H9 (cell line): ENCODE data around the gene SUPT3H. TPM values are rescaled to one million over a fixed set of nuclear protein-coding genes. Genes with fewer than 3 reads are reported as not detected.

ENCODE experiments used
- DNase-seq: peaks from one replicate; pipeline ENCODE4 v3.0.0-alpha.2; 2017
- H2AFZ ChIP-seq: one replicate; pipeline ENCODE4 v1.6.1; 2013; ENCODE audit warnings: mild to moderate bottlenecking, low read length, control low read depth, moderate library complexity
- H2AK5ac ChIP-seq: 2 replicates; pipeline ENCODE4 v1.6.1; 2013; ENCODE audit warnings: low read length, control low read depth, mixed read lengths; ENCODE audit not compliant: insufficient read length
- H2BK120ac ChIP-seq: one replicate; pipeline ENCODE4 v1.6.1; 2013; ENCODE audit warnings: low read depth, mild to moderate bottlenecking, low read length, control low read depth, inconsistent platforms; ENCODE audit not compliant: poor library complexity, severe bottlenecking
- H2BK12ac ChIP-seq: 2 replicates; pipeline ENCODE4 v1.6.1; 2013; ENCODE audit warnings: low read length, control low read depth, mixed read lengths, low read depth; ENCODE audit not compliant: insufficient read length
- H2BK15ac ChIP-seq: 2 replicates; pipeline ENCODE4 v1.6.1; 2013; ENCODE audit warnings: low read depth, low read length, control low read depth
- H2BK20ac ChIP-seq: one replicate; pipeline ENCODE4 v1.6.1; 2013; ENCODE audit warnings: low read depth, mild to moderate bottlenecking, low read length, control low read depth, inconsistent platforms; ENCODE audit not compliant: poor library complexity, severe bottlenecking
- H2BK5ac ChIP-seq: 2 replicates; pipeline ENCODE4 v1.6.1; 2013; ENCODE audit warnings: low read length, control low read depth, mixed read lengths; ENCODE audit not compliant: insufficient read length
- H3K14ac ChIP-seq: 2 replicates; pipeline ENCODE4 v1.6.1; 2013; ENCODE audit warnings: low read length, control low read depth; ENCODE audit not compliant: insufficient read depth
- H3K18ac ChIP-seq: 2 replicates; pipeline ENCODE4 v1.6.1; 2013; ENCODE audit warnings: low read depth, mild to moderate bottlenecking, mixed read lengths, low read length, control low read depth; ENCODE audit not compliant: insufficient read length
- H3K23ac ChIP-seq: 2 replicates; pipeline ENCODE4 v1.6.1; 2013; ENCODE audit warnings: low read length, control low read depth, mixed read lengths, low read depth; ENCODE audit not compliant: insufficient read length
- H3K23me2 ChIP-seq: 2 replicates; pipeline ENCODE4 v1.6.1; 2013; ENCODE audit warnings: low read depth, mild to moderate bottlenecking, mixed read lengths, low read length, control low read depth; ENCODE audit not compliant: insufficient read length, poor library complexity, severe bottlenecking
- H3K27ac ChIP-seq: 2 replicates; pipeline ENCODE4 v1.5.1; 2013; ENCODE audit warnings: low read length, control low read depth, mixed read lengths, low read depth; ENCODE audit not compliant: insufficient read length
- H3K27me3 ChIP-seq: 2 replicates; pipeline ENCODE4 v1.6.1; 2013; ENCODE audit warnings: low read length, control low read depth, inconsistent platforms; ENCODE audit not compliant: insufficient read depth
- H3K4ac ChIP-seq: 2 replicates; pipeline ENCODE4 v1.6.1; 2013; ENCODE audit warnings: low read depth, mild to moderate bottlenecking, control low read depth, inconsistent platforms, low read length, moderate library complexity
- H3K4me1 ChIP-seq: 2 replicates; pipeline ENCODE4 v1.6.1; 2013; ENCODE audit warnings: low read length, control low read depth, inconsistent platforms; ENCODE audit not compliant: insufficient read depth
- H3K4me2 ChIP-seq: 2 replicates; pipeline ENCODE4 v1.6.1; 2013; ENCODE audit warnings: low read length, control low read depth, mixed read lengths; ENCODE audit not compliant: insufficient read length, insufficient read depth
- H3K56ac ChIP-seq: 2 replicates; pipeline ENCODE4 v1.6.1; 2013; ENCODE audit warnings: low read depth, mild to moderate bottlenecking, mixed read lengths, low read length, control low read depth; ENCODE audit not compliant: insufficient read length
- H3K79me1 ChIP-seq: 2 replicates; pipeline ENCODE4 v1.6.1; 2013; ENCODE audit warnings: low read depth, mild to moderate bottlenecking, moderate library complexity, low read length, control low read depth, inconsistent platforms; ENCODE audit not compliant: insufficient read depth, poor library complexity, severe bottlenecking
- H3K79me2 ChIP-seq: 2 replicates; pipeline ENCODE4 v1.6.1; 2013; ENCODE audit warnings: low read length, control low read depth, inconsistent platforms; ENCODE audit not compliant: insufficient read depth
- H3K9ac ChIP-seq: 2 replicates; pipeline ENCODE4 v1.6.1; 2013; ENCODE audit warnings: low read length, control low read depth, mixed read lengths; ENCODE audit not compliant: insufficient read length; ENCODE audit errors: extremely low read depth
- H3K9me3 ChIP-seq: one replicate; pipeline ENCODE4 v1.6.1; 2013; ENCODE audit warnings: low read depth, low read length, inconsistent platforms; ENCODE audit not compliant: control insufficient read depth
- H3T11ph ChIP-seq: one replicate; pipeline ENCODE4 v1.6.1; 2013; ENCODE audit warnings: mild to moderate bottlenecking, low read length, control low read depth, inconsistent platforms
- H4K20me1 ChIP-seq: one replicate; pipeline ENCODE4 v1.6.1; 2013; ENCODE audit not compliant: control insufficient read depth, insufficient read length, insufficient read depth
- H4K5ac ChIP-seq: 2 replicates; pipeline ENCODE4 v1.6.1; 2013; ENCODE audit warnings: low read depth, mild to moderate bottlenecking, mixed read lengths, low read length, control low read depth; ENCODE audit not compliant: insufficient read length
- H4K8ac ChIP-seq: replicated peaks from 2 replicates; pipeline ENCODE4 v1.6.1; 2013; ENCODE audit warnings: low read length, control low read depth, mixed read lengths, low read depth; ENCODE audit not compliant: insufficient read length
- H4K91ac ChIP-seq: 2 replicates; pipeline ENCODE4 v1.6.1; 2013; ENCODE audit warnings: low read depth, mild to moderate bottlenecking, moderate library complexity, mixed read lengths, low read length, control low read depth; ENCODE audit not compliant: insufficient read length
- H3K27ac Mint-ChIP-seq, 3 experiments: 2 replicates in 2 of 3; 3 replicates in 1 of 3; pipeline ENCODE4 v1.8.0; 2020 to 2021; ENCODE audit warnings: mixed read lengths in 3 of 3, mild to moderate bottlenecking in 1 of 3, moderate library complexity in 1 of 3
- H3K27me3 Mint-ChIP-seq: 2 replicates; pipeline ENCODE4 v1.8.0; 2021; ENCODE audit warnings: low read depth, mild to moderate bottlenecking, moderate library complexity, mixed read lengths
- H3K36me3 Mint-ChIP-seq, 3 experiments: 2 replicates in 2 of 3; 3 replicates in 1 of 3; pipeline ENCODE4 v1.8.0; 2020 to 2021; ENCODE audit warnings: low read depth in 3 of 3, mixed read lengths in 3 of 3; ENCODE audit not compliant: insufficient read depth in 1 of 3
- H3K4me1 Mint-ChIP-seq, 2 experiments: 2 replicates each; pipeline ENCODE4 v1.8.0; 2020; ENCODE audit warnings: mixed read lengths in 2 of 2
- H3K4me3 Mint-ChIP-seq, 2 experiments: 2 replicates in 1 of 2; 3 replicates in 1 of 2; pipeline ENCODE4 v1.8.0; 2020 to 2021; ENCODE audit warnings: mild to moderate bottlenecking in 2 of 2, mixed read lengths in 2 of 2, moderate library complexity in 1 of 2
- H3K9me3 Mint-ChIP-seq, 2 experiments: 2 replicates in 1 of 2; 3 replicates in 1 of 2; pipeline ENCODE4 v1.8.0; 2020; ENCODE audit warnings: mild to moderate bottlenecking in 2 of 2, mixed read lengths in 2 of 2, moderate library complexity in 1 of 2
- WGBS: extraction: QIAGEN DNeasy Blood & Tissue Kit; methylation state at CpG from one replicate; pipeline ENCODE4 v1.1.7; 2013; ENCODE audit warnings: missing lambda C conversion rate, low lambda C conversion rate, mixed read lengths; ENCODE audit not compliant: insufficient read length; ENCODE audit errors: extremely low coverage; 5-methylcytosine and 5-hydroxymethylcytosine counted together
- total RNA-seq: library from RNA; stranded (reverse); gene quantifications from 2 replicates; pipeline ENCODE4 v1.2.1, GENCODE V29; 2021
- TF ChIP-seq, protein P1 (sequence below): fragments of 200-600 bp; sonication (generic); conservative IDR thresholded peaks from 3 replicates; pipeline ENCODE4 v1.8.0; 2021; ENCODE audit warnings: antibody characterized with exemption, mild to moderate bottlenecking

The SUPT3H gene
- total RNA-seq, 1 experiment from 2014 or later: 22.5 TPM

DNA sequence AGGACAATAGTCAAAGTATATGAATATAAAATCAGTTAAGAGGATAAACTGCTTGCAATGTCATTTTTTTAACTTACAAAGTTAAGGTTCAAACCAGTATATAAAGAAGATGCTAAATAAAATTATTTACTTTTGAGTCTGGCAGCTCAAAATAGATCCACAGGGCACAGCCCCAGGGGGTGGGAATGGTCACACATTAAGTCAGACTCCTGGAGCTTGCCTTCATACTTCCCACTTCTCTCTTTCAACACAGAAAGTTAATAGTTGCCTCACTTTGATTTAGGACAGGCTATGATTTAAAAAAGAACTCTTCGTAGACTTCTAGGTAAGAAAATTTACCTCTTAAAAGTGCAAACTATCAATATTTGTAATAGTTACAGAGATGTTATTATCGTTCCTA is 207.9 kb downstream of the SUPT3H start:
- no peak overlapping the region for H3K27ac Mint-ChIP-seq
- TF ChIP-seq, protein P1, sequence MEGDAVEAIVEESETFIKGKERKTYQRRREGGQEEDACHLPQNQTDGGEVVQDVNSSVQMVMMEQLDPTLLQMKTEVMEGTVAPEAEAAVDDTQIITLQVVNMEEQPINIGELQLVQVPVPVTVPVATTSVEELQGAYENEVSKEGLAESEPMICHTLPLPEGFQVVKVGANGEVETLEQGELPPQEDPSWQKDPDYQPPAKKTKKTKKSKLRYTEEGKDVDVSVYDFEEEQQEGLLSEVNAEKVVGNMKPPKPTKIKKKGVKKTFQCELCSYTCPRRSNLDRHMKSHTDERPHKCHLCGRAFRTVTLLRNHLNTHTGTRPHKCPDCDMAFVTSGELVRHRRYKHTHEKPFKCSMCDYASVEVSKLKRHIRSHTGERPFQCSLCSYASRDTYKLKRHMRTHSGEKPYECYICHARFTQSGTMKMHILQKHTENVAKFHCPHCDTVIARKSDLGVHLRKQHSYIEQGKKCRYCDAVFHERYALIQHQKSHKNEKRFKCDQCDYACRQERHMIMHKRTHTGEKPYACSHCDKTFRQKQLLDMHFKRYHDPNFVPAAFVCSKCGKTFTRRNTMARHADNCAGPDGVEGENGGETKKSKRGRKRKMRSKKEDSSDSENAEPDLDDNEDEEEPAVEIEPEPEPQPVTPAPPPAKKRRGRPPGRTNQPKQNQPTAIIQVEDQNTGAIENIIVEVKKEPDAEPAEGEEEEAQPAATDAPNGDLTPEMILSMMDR: no peak
- no peak overlapping the region for H2AK5ac ChIP-seq
- no peaks in the 10 kb centered on the region for H4K20me1 ChIP-seq
- peaks cover 5 to 11% of the 10 kb centered on the region in 2 experiments for H3K4me1 Mint-ChIP-seq
- no peak overlapping the region for H3K4me2 ChIP-seq
- H3K23ac ChIP-seq: no peak overlapping the region
- H3K18ac ChIP-seq: no peak overlapping the region
- no peak for DNase-seq
- H2BK15ac ChIP-seq: no peak overlapping the region
- no peak overlapping the region for H4K5ac ChIP-seq
- H3K36me3 Mint-ChIP-seq: no peaks in the 10 kb centered on the region
- H2BK12ac ChIP-seq: no peak overlapping the region
- H3K79me1 ChIP-seq: no peaks in the 10 kb centered on the region
- no peaks in the 10 kb centered on the region for H3K79me2 ChIP-seq
- no peak overlapping the region for H3K14ac ChIP-seq
- H2BK20ac ChIP-seq: no peak overlapping the region
- H3K27me3 ChIP-seq: no peaks in the 10 kb centered on the region
- no peak overlapping the region for H3K4ac ChIP-seq
- H3T11ph ChIP-seq: no peak overlapping the region
- no peak overlapping the region for H4K91ac ChIP-seq
- no peak overlapping the region for H2AFZ ChIP-seq
- H3K27me3 Mint-ChIP-seq: no peaks in the 10 kb centered on the region
- no peak overlapping the region for H2BK120ac ChIP-seq
- no peaks in the 10 kb centered on the region for H3K9me3 ChIP-seq
- no peak overlapping the region for H3K56ac ChIP-seq
- H3K4me1 ChIP-seq: no peaks in the 10 kb centered on the region
- no peaks in the 10 kb centered on the region for H3K9me3 Mint-ChIP-seq
- no CpG with 5 or more reads among the region's 2 CpGs for WGBS
- H3K27ac ChIP-seq: no peak overlapping the region
- H4K8ac ChIP-seq: no peak overlapping the region
- H3K23me2 ChIP-seq: no peaks in the 10 kb centered on the region
- no peak overlapping the region for H2BK5ac ChIP-seq
- H3K4me3 Mint-ChIP-seq: no peak overlapping the region
- H3K9ac ChIP-seq: no peak overlapping the region
